ENCODE measurements around the gene PCYT2. TPM values are rescaled to one million over a fixed set of nuclear protein-coding genes. Genes with fewer than 3 reads are reported as not detected.

Gene PCYT2
- total RNA-seq, 1 donor from 2014 or later = 21.2 TPM

DNA sequence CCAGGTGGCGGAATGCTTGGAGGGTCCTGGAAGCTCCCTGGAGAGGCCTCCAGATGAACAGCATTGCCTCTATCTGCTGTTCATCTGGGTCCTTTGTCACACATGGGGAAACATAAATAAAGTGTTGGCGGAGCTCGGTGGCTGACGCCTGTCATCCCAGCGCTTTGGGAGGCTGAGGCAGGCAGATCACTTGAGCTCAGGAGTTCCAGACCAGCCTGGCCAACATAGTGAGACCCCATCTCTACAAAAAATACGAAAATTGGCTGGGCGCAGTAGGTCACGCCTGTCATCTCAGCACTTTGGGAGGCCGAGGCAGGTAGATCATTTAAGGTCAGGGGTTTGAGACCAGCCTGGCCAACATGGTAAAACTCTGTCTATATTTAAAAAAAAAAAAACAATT, 33.7 kb upstream of the PCYT2 start:
- no peak for DNase-seq (ENCODE audit: low spot score)

DNA sequence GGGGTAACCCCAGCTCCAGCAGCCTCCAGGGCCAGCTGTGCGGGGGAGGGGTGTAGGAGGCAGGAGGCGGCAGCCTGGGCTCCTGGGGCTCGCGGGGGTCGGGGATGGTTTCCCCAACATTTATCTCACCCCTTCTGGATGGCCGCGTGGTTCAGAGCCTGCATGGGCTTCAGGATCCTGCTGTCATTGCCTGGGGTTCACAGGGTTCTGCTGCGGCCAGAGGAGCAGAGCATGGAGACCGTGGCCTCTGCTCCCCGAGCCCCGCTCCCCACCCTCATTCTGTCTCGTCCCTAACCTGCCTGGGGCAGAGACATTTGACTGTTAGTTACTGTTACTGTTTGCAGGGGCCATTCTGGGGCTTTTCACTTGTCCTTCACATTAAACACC, 31.0 kb upstream of the PCYT2 start:
- DNase-seq (ENCODE audit: low spot score) = no peak

DNA sequence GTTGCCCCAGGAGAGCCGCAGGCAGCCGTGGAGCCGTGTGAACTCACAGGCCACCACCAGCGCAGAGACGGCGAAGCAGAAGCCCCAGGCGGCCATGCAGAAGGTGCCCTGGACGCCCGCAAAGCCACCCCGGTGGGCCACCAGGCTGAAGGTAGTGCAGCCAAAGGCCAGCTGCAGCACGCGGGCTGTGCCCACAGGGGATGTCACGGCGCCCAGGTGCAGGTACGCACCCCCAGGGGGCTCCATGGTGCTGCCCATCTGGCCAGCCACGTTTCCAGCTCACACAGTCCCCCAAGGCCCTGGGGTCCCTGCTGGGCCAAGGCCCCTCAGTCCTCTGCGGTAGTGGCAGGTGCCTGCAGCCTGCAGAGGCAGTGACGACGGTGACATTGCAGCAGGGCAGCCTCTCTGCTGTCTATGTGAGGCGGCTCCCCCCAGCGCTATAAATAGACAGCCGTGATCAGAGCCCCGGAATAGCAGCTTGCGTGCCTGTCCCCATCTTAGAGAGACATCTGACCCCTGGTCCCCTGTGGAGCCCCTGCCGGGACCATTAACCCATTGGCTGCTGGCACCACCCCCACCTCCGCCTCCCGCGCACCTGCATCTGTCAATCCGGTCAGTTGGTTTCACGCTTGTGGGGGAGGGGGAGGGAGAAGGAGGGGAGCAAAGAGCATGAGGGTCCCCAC, 30.4 kb upstream of the PCYT2 start:
- no peak for DNase-seq (ENCODE audit: low spot score)

DNA sequence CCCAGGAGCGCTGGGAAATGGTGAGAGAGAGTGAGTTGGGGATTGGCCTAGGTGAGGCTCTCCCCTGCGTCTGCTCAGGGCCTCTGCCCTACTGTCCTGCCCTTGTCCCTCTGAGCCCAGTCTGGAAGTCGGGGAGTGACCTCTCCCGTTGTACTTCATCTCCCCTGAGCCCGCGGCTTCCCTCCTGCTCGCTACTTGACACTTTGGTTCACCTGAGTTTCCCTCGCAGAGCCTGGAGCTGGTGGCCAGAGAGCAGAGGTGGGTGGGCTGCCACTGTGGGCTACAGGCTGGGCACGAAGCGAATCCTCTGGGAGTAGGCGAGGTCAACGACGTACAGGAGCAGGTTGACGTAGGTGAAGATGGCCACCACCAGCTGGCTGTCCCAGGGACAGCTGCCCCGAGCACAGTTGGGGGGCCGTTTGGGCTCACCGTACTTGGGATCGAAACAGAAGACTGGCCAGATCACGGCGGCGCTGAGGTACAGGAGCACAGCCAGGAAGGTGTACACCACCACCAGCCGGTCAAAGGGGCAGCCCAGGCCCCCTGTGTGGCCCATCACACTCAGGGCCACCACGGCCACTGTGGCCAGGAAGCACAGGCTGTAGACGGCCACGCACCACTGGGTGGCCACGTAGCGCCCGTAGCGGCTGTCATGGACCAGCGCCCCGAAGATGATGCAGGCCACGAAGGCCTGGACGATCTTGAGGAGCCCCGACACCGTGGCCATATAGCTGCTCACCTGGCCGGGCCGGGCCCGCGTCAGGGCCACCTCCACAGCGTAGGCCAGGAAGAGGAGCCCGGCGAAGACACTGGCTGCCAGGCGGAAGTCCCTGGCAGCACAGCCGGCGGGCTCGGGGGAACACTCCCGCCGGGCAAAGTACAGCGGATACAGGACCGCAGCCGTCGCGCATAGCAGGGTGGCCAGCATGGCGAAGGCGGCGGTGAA, 29.6 kb upstream of the PCYT2 start:
- DNase-seq (ENCODE audit: low spot score) = no peak

DNA sequence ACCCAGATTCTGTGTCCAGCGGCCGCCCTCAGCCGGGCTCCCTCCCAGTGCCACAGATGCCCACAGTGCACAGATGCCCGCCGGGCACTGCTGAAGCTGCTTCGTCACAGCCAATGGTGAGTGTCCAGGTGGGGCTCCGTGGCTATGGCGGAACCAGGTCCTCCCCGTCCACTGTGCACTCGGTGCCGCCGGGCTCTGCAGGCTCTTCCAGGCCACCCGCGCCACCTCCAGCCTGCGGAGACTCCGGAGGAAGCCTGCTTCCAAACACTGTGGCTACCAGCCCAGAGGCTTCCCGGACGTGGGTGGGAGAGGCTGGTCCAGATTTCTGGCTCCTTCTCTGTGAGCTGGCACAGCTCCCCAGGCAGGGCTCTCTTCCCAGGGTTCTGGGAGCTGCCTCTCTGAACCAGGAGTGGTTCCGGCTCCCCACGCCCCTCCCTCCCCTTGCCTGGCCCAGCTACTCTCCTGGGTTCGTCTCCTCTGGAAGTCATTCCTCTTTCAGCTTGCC, 28.7 kb upstream of the PCYT2 start:
- no peak for DNase-seq (ENCODE audit: low spot score)

DNA sequence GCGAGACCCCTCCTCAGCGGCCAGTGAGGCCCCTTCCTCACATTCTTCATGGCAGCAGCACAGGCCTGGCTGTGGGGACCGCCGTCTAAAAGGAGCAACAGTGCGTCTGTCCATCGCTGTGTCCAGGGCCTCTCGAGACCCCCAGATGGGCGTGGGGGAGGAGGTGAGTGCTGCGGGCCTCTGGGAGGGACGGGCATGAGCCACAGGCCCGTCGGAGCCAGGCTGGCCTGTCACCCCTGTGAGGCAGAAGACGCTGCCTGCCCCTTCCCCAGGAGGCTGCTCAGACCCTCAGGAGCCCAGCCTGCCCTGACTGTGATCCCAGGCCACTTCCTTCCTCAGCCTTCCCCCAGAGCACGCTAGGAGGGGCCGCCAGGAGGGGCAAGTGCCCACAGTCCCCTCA, 28.0 kb upstream of the PCYT2 start:
- DNase-seq (ENCODE audit: low spot score) = no peak

DNA sequence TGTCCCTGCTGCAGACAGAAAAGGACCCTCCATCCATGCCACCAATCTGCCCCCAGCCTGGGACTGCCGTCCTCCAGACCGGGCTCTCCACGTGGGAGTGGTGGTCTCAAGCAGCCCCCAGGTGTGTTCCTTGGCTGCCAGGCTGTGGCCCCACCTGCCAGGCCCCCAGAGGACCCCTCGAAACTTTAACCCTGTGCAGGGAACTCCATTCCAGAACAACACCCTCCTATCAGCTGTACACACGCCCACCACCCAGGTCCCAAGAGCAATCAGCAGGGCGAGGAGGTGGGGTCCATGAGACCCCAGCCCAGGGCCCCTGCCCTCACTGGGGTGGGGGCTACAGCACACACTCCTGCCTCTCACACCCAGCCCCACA, 24.5 kb upstream of the PCYT2 start:
- DNase-seq (ENCODE audit: low spot score) = no peak

DNA sequence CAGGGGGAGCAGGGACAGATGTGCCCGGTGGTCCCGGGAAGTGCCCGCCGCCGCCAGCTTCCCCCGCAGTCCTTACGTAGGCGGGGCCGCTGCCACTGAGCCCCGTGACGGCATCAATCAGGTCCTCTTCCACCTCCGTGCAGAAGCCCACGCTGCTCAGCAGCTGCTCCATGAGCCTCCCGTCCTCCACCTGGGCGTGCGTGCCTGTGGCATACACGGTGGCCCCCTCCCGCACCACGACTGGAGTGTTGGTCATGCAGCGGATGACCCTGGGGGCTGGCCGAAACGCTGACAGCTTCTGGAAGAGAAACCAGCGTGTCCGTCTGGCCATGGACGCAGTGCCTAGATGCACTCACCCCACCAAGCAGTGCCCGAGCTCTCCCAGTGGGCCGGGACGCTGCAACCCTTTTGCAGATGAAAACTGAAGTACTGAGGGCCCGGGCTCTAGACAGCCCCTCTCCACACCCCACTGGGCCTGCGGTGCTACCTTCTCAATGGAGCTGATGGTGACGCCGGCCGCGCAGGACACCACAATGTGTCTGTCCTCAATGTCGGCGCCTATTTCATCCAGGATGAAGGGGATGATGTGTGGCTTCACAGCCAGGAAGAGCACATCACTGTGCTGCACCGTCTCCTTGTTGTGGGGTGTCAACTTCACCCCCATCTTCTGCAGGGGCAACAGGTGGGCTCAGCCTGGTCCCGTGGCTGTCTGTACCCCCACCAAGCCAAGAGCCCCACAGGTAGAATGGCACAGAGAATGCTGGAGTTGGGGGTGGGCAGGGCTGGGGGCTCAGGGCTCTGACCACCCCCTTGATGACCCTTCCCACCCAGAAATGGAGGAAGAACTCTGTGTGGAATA, 23.9 kb upstream of the PCYT2 start:
- no peak for DNase-seq (ENCODE audit: low spot score)

DNA sequence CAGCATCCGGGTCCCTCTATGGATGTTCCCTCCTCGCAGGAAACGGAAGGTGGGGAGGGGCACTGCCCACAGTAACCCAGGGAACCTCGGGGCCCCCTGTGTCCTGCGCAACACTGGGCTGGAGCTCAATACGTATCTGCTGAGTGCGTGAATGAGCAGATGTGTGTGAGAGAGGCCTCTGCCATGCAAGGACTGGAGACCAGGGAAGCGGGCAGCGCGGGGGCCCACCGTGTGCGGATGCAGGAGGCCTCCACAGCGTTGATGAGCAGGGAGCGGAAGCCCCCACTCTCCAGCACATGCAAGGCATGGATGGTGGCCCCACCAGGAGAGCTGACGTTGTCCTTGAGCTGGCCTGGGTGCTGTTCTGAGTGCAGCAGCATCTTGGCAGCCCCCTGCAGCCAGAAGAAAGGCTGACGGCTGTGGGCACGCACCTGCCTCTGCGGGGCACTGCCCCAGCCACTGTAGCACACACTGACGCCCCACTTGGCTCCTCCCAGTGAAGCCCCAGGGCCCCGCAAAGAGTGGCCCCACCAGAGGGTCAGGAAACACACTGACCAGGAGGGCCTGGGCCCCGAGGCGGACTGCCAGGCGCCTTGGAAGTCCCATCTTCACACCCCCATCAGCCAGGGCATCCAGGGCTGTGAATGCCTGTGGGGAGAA, 23.0 kb upstream of the PCYT2 start:
- DNase-seq (ENCODE audit: low spot score) = no peak

DNA sequence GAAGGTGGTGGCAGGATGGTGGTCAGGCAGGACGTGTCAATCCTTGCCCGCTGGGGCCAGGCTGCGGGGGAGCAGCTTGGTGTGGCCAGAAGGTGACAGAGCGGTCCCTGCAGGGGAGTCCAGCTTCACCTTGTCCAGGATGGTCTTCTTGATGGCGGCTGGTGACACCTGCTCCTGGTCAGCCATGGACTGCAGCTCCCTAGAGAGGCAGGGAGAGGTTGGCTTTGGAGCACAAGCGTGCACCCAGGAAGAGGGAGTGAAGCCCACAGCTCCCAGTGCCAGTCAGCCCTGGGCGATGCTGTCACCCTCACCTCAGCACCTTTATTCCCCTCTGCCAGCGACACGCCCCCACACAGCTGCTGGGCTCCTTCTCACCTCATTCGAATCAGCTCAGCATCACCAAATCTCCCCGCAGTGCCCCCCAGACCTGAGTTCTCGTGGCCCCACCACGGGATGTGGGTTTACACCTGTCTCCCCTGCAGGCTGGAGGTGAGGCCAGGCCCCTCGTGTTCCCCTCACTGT, 22.0 kb upstream of the PCYT2 start:
- DNase-seq (ENCODE audit: low spot score) = no peak

DNA sequence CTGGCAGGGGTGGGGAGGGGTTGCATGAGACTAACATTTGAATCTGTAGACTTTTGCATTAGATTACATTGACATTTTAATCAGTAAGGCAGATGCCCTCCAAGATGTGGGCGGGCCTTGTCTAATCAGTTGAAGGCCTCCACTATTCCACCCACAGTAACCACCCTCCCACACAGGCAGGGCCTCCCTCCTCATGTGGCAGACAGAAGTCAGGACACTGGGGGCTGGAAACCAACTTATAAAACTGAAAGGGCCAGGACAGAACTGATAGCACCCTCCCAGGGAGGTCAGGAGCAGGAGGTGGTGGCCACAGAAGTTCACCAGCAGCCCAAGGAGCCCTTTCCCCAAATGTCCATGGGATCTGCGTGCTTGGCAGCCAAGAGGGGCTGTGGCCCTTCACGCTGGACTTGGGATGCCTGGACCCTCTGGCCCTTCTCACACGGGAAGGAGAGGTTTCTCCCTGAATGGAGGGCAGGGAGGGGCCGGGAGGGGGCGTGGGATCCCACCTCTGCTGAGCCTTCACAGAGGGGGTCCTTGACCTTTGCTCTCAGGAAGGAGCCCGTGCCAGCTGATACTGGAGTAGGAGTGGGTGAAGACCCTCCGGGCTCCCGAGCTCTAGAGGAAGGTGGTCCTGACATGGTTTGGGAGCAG, 21.3 kb upstream of the PCYT2 start:
- no peak for DNase-seq (ENCODE audit: low spot score)

DNA sequence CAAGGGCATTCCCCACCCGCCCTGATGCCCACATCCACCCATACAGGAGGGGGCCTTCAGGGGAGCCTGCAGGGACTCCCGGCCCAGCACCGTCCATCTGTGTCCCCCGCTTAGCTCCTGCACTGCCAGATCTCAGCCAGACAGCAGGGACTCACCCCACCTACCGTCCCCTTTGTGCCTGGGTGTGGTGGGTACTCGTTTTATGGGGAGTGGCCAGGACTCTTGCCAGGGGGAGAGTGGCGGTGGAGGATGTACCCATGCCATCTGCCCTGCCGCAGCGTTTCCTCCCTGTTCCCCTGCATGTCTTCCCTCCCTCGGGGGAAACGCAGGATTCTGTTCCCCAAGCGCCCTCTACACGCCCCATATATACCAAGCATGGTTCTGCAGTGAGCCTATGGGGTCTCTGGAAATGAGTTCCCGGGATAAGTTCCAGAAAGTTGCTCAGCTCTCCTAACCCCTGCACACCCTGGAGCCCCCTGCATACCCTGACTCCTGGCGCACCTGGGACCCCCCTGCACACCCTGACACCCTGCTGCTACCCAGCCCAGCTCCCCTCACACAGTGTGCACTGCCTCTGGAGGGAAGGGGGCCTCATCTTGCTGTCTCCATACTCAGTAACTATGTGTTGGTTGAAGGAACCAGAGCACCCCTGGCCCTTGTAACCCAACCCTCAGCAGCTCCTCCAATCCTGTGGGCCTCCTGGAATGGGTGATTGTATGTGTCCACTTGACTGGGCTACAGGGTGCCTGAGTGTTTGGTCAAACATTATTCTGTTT, 20.5 kb upstream of the PCYT2 start:
- no peak for DNase-seq (ENCODE audit: low spot score)

DNA sequence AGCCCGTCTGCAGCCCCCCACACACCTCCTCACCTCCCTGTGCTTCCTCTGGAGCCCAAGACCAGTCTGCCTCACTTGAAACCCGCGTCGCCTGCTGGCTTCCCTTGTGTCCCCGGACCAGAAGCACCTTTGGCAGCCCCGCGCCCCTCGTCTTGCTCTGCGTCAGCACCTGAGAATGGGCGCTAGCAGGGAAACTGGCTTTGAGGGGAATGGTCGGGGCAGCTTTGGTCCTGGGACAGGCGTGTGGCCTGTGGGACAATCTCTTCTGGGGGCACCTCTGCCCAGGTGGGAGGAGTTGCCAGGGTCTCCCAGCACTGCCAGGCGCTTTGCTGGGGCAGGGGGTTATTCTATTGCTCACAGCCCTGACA, 20.0 kb upstream of the PCYT2 start:
- no peak for DNase-seq (ENCODE audit: low spot score)

DNA sequence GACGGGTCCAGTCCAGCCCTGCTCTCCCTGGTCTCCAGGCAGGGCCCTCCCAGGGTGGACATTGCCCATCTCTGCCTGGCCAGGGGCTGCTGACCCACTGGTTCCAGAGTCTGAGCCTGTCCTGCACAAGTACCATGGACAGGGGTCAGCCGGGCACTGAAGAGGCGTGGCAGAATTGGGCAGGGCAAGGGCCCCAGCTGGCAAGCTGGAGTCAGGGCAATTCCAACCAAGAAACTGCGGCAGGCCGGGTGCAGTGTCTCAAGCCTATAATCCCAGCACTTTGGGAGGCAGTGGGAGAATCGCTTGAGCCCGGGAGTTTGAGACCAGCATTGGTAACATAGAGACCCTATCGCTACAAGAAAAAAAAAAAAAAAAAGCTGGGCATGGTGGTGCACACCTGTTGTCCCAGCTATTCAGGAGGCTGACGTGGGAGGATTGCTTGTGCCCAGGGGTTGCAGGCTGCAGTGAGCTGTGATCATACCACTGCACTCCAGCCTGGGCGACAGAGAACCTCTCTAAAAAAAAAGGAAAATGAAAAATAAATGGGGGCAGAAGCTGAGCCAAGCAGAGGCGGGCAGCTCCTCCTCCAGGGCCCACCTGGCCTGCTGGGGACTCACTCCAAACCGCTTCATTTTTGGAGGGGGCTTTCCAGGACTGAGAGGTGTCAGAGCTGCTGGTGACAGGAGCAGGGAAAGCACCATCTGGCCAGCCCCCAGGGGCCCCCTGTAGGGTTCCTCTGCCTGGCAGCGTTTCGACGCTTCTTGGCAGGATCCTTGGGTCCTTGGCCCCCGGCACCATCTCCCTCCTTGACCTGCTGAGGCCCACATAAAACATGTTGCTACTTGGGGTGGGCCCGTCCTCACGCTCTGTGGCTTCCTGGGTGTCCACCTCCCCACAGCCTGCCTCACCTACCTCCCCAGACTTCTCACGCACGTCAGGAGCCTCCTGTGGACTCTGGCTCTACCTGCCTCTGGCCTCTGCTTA, 19.2 kb upstream of the PCYT2 start:
- DNase-seq (ENCODE audit: low spot score) = no peak

DNA sequence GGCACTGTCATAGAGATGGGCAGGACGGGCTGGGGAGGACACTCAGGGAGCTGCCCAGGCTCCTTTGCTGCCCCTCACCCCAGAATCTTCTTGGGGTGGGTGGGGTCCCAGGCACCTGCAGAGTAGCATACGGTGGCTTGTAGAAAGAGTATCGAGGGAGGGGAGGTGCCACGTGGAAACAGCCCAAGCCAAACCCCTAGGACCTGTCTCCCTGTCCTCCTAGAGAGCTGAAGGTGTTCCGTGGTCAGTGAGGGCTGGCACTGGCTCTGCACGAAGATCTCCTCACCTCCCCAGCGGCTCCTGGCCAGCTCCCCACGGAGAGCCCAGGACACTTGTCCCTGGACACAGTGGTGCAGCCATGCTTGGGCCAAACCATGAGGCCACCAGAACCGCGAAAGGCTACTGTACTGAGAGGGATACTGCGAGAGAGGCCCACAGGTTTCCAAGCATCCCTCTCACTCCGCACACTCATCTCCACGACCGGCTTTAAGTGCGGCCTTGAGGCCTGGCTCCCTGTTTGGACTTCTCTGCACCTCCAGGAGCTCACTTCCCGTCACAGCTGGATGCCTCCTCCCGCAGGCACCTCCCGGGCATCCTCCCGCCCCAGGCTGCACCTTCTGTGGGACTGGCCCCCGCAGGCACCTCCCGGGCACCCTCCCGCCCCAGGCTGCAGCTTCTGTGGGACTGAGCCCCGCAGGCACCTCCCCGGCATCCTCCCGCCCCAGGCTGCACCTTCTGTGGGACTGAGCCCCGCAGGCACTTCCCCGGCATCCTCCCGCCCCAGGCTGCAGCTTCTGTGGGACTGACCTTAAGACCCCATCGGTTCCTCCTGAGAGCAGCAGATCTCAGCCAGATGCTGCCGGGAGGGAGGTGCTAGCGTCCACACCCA, 18.3 kb upstream of the PCYT2 start:
- no peak for DNase-seq (ENCODE audit: low spot score)

DNA sequence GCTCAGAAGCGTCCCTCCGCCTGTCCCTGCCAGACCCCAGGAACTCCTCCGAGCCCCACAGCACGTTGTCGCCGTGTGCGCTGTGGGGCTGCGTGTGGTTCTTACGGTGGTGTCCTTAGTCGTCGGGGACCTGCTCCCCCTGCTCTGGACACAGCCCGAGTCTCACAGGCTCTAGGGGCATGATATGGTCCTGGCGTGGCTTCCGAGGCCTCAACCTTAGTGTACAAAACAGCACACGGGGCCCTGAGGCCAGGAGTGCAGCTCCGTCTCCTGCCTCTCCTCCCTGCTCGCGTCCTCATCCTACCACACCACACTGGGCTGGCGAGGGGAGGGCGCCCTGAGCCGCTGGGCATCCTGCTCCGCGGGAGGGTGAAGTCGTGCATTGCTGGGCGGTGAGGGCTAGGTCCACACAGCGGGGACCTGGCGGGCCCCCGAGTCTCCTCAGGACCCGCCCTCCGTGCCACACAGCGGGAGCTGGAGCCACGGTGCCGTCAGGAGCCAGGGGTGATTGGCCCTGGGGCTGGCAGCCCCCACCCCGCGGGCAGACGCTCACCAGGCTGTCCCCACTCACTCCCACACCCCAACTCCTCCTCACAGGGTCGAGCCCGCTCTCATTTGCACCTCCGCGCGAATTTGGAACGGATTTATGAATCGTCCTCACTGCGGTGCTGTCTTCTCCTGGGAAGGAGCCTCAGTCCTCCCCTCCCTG, 17.5 kb upstream of the PCYT2 start:
- no peak for DNase-seq (ENCODE audit: low spot score)

Data from umbilical cord (tissue), 2 donors.